ENCODE measurements around the gene NAE1.

DNA sequence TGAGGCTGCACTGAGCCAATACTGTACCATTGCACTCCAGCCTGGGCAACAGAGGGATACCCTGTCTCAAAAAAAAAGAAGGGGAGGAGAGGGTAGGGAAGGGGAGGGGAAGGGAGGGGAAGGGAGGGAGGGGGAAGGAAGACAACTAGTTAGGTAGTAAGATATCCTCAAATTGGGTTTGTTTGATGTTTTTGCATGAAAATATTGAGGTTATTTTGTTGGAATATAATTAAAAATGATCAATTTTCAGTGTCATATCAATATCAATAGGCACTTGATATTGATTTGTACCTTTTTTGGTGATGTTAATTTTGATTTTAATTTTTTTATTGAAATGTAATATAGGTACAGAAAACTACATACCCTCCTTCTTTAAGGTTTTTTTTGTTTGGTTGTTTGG lies 32.9 kb upstream of the NAE1 start:
- no peak for TF ChIP-seq EZH2 (IDR thresholded peaks at IDR 0.05; ENCODE audit: insufficient read depth, low read length)
- TF ChIP-seq, protein P1, sequence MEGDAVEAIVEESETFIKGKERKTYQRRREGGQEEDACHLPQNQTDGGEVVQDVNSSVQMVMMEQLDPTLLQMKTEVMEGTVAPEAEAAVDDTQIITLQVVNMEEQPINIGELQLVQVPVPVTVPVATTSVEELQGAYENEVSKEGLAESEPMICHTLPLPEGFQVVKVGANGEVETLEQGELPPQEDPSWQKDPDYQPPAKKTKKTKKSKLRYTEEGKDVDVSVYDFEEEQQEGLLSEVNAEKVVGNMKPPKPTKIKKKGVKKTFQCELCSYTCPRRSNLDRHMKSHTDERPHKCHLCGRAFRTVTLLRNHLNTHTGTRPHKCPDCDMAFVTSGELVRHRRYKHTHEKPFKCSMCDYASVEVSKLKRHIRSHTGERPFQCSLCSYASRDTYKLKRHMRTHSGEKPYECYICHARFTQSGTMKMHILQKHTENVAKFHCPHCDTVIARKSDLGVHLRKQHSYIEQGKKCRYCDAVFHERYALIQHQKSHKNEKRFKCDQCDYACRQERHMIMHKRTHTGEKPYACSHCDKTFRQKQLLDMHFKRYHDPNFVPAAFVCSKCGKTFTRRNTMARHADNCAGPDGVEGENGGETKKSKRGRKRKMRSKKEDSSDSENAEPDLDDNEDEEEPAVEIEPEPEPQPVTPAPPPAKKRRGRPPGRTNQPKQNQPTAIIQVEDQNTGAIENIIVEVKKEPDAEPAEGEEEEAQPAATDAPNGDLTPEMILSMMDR (IDR thresholded peaks at IDR 0.05; ENCODE audit: insufficient read depth, low read depth, low read length): no peak
